ENCODE results near the gene STK4. TPM values are rescaled to one million over a fixed set of nuclear protein-coding genes. Genes with fewer than 3 reads are reported as not detected.
A peak's percentile ranks its signal among the peaks of the same experiment; 100 is the strongest.

The STK4 gene
- total RNA-seq, 1 experiment from 2014 or later = 74.7 TPM

DNA sequence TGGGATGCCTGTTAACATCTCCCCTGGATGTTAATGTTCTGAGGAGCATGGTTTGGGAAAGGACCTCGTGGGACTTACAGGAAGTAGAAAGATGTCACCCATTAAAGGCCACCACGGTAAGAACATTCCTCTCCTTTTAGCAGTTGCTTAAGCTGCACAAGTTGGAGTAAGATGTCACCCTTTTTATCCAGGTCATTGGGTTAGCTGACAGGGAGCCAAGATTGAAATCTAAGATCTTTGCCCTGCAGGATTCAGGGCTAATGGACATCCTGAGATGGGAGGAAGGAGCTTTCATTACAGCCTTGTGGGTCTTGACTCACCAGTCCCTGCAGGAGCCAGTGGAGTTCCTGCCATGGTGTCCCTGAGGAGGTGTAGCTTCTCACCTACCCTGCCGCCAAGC is 34.4 kb upstream of the STK4 start:
- intact Hi-C loops (cut with micrococcal nuclease; ENCODE audit: unreplicated experiment) = no loop called here
- H3K27me3 ChIP-seq (replicated peaks; ENCODE audit: control insufficient read depth, insufficient read depth, low read length) = no peaks in the 10 kb centered on the region
- H3K4me3 Mint-ChIP-seq (ENCODE audit: unreplicated experiment) = no peak overlapping the region
- BruUV-seq (replicated peaks) = TSS peak; percentile 48
- H3K36me3 Mint-ChIP-seq (ENCODE audit: insufficient read depth, unreplicated experiment) = peaks cover 66% of the 10 kb centered on the region
- H3K4me3 ChIP-seq (ENCODE audit: low read depth, low read length) = no peak overlapping the region
- no peak overlapping the region for H3K27ac Mint-ChIP-seq (ENCODE audit: unreplicated experiment)
- POLR2A ChIA-PET = no interaction called here
- CTCF ChIA-PET = no interaction called here
- H3K9me3 Mint-ChIP-seq (ENCODE audit: unreplicated experiment) = no peaks in the 10 kb centered on the region
- H3K9me3 ChIP-seq = no peaks in the 10 kb centered on the region
- no peaks in the 10 kb centered on the region for H3K4me1 Mint-ChIP-seq (ENCODE audit: low read depth, unreplicated experiment)
- no peaks in the 10 kb centered on the region for H3K27me3 Mint-ChIP-seq (ENCODE audit: insufficient read depth, unreplicated experiment)
- TF ChIP-seq, protein P1, sequence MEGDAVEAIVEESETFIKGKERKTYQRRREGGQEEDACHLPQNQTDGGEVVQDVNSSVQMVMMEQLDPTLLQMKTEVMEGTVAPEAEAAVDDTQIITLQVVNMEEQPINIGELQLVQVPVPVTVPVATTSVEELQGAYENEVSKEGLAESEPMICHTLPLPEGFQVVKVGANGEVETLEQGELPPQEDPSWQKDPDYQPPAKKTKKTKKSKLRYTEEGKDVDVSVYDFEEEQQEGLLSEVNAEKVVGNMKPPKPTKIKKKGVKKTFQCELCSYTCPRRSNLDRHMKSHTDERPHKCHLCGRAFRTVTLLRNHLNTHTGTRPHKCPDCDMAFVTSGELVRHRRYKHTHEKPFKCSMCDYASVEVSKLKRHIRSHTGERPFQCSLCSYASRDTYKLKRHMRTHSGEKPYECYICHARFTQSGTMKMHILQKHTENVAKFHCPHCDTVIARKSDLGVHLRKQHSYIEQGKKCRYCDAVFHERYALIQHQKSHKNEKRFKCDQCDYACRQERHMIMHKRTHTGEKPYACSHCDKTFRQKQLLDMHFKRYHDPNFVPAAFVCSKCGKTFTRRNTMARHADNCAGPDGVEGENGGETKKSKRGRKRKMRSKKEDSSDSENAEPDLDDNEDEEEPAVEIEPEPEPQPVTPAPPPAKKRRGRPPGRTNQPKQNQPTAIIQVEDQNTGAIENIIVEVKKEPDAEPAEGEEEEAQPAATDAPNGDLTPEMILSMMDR (IDR thresholded peaks at IDR 0.05; ENCODE audit: insufficient read depth in 1 of 2, low read depth in 1 of 2, low read length in 1 of 2, severe bottlenecking in 1 of 2, unreplicated experiment in 1 of 2) = no peak
- H3K4me1 ChIP-seq = no peaks in the 10 kb centered on the region
- no peak for DNase-seq
- H3K36me3 ChIP-seq (ENCODE audit: control insufficient read depth, insufficient read depth, low read length) = peaks cover 1% of the 10 kb centered on the region; the same call in 1 of the 2 replicates

DNA sequence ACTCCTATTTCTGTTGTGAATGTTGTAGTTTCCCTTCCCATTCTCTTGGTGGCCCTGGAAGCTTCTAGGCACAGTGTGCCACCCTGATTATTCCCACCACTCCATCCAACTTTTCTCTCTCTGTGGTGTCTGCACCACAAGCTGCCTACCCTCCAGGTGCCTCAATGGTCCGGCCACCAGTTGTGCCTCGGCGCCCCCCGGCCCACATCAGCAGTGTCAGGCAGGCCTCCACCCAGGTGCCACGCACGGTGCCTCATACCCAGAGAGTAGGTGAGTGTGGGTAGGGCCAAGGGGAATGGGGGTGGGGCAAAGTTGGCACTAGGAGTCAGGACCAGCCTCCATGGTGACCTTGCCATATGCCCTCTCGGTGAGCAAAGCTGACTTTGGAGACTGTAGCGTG is 33.4 kb upstream of the STK4 start:
- Mint-ChIP-seq H3K9me3 (ENCODE audit: unreplicated experiment) (no peaks in the 10 kb centered on the region), H3K27ac (ENCODE audit: unreplicated experiment) (no peak overlapping the region), H3K27me3 (ENCODE audit: insufficient read depth, unreplicated experiment) (no peaks in the 10 kb centered on the region), H3K4me1 (ENCODE audit: low read depth, unreplicated experiment) (no peaks in the 10 kb centered on the region), H3K36me3 (ENCODE audit: insufficient read depth, unreplicated experiment) (peaks cover 75% of the 10 kb centered on the region), H3K4me3 (ENCODE audit: unreplicated experiment) (no peak overlapping the region)
- DNase-seq = no peak
- Histone ChIP-seq H3K36me3 (ENCODE audit: control insufficient read depth, insufficient read depth, low read length) (peaks cover 1% of the 10 kb centered on the region; the same call in 1 of the 2 replicates), H3K4me1 (no peaks in the 10 kb centered on the region), H3K27me3 (replicated peaks; ENCODE audit: control insufficient read depth, insufficient read depth, low read length) (no peaks in the 10 kb centered on the region), H3K4me3 (ENCODE audit: low read depth, low read length) (no peak overlapping the region), H3K9me3 (no peaks in the 10 kb centered on the region)
- CTCF ChIA-PET = interaction anchor here (0.5 kb wide), 1 partner anchor 1757 kb away, joined by 4 read pairs; no protein-coding TSS in a partner anchor
- POLR2A ChIA-PET = no interaction called here
- no TSS peak for BruUV-seq (replicated peaks)
- intact Hi-C loops (cut with micrococcal nuclease; ENCODE audit: unreplicated experiment) = no loop called here
- TF ChIP-seq, protein P1 (IDR thresholded peaks at IDR 0.05; ENCODE audit: insufficient read depth in 1 of 2, low read depth in 1 of 2, low read length in 1 of 2, severe bottlenecking in 1 of 2, unreplicated experiment in 1 of 2) = no peak

DNA sequence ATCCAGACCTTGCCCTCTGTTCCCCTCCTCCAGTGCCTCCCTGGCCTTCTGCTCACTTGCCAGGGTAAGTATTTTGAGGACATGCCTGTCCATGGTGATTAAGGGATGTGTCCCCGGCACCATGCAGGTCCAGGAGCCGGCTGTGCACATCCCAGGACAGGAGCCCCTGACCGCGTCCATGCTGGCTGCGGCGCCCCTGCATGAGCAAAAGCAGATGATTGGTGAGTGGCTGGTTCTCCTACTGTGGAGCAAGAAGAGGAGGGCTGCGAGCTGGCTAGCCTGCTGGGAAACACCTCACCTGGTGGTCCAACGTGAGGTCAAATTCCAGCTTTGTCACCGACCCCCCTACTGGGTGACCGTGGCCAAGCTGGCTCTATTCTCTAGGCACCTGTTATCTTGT is 29.8 kb upstream of the STK4 start:
- H3K9me3 ChIP-seq = no peaks in the 10 kb centered on the region
- H3K4me1 ChIP-seq = no peaks in the 10 kb centered on the region
- no peaks in the 10 kb centered on the region for H3K9me3 Mint-ChIP-seq (ENCODE audit: unreplicated experiment)
- BruUV-seq (replicated peaks) = no TSS peak
- no peak overlapping the region for H3K27ac Mint-ChIP-seq (ENCODE audit: unreplicated experiment)
- peaks cover 2% of the 10 kb centered on the region; the same call in 1 of the 2 replicates for H3K36me3 ChIP-seq (ENCODE audit: control insufficient read depth, insufficient read depth, low read length)
- H3K4me3 ChIP-seq (ENCODE audit: low read depth, low read length) = no peak overlapping the region
- POLR2A ChIA-PET = interaction anchor here (2.0 kb wide), 1 partner anchor 11 kb away, joined by 5 read pairs; no protein-coding TSS in a partner anchor
- no peak for DNase-seq
- no peaks in the 10 kb centered on the region for H3K27me3 Mint-ChIP-seq (ENCODE audit: insufficient read depth, unreplicated experiment)
- intact Hi-C loops (cut with micrococcal nuclease; ENCODE audit: unreplicated experiment) = no loop called here
- no peaks in the 10 kb centered on the region for H3K4me1 Mint-ChIP-seq (ENCODE audit: low read depth, unreplicated experiment)
- peaks cover 78% of the 10 kb centered on the region for H3K36me3 Mint-ChIP-seq (ENCODE audit: insufficient read depth, unreplicated experiment)
- TF ChIP-seq, protein P1 (IDR thresholded peaks at IDR 0.05; ENCODE audit: insufficient read depth in 1 of 2, low read depth in 1 of 2, low read length in 1 of 2, severe bottlenecking in 1 of 2, unreplicated experiment in 1 of 2) = no peak
- CTCF ChIA-PET = no interaction called here
- H3K4me3 Mint-ChIP-seq (ENCODE audit: unreplicated experiment) = no peak overlapping the region
- no peaks in the 10 kb centered on the region for H3K27me3 ChIP-seq (replicated peaks; ENCODE audit: control insufficient read depth, insufficient read depth, low read length)
